A549 treated with ZK216348 at 1 μM for 4 hours (cell line): Measurements from ENCODE around the gene WIPF3. TPM values are rescaled to one million over a fixed set of nuclear protein-coding genes. Genes with fewer than 3 reads are reported as not detected.

Source experiments
- total RNA-seq: library from RNA; stranded (reverse); fragments of 200-300 nt; extraction: Qiagen RNA extraction; gene quantifications from 5 replicates; pipeline ENCODE4 v1.2.3, GENCODE V29; 2022; ENCODE audit warnings: low read depth

Gene WIPF3, protein sequence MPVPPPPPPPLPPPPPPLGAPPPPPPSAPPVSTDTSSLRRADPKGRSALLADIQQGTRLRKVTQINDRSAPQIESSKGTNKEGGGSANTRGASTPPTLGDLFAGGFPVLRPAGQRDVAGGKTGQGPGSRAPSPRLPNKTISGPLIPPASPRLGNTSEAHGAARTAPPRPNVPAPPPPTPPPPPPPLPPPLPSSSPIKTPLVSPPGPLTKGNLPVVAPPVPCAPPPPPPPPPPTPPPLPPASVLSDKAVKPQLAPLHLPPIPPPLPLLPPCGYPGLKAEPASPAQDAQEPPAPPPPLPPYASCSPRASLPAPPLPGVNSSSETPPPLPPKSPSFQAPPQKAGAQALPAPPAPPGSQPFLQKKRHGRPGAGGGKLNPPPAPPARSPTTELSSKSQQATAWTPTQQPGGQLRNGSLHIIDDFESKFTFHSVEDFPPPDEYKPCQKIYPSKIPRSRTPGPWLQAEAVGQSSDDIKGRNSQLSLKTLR
- 0.49 to 0.77 TPM (median 0.62 TPM) in 5 replicates for total RNA-seq

DNA sequence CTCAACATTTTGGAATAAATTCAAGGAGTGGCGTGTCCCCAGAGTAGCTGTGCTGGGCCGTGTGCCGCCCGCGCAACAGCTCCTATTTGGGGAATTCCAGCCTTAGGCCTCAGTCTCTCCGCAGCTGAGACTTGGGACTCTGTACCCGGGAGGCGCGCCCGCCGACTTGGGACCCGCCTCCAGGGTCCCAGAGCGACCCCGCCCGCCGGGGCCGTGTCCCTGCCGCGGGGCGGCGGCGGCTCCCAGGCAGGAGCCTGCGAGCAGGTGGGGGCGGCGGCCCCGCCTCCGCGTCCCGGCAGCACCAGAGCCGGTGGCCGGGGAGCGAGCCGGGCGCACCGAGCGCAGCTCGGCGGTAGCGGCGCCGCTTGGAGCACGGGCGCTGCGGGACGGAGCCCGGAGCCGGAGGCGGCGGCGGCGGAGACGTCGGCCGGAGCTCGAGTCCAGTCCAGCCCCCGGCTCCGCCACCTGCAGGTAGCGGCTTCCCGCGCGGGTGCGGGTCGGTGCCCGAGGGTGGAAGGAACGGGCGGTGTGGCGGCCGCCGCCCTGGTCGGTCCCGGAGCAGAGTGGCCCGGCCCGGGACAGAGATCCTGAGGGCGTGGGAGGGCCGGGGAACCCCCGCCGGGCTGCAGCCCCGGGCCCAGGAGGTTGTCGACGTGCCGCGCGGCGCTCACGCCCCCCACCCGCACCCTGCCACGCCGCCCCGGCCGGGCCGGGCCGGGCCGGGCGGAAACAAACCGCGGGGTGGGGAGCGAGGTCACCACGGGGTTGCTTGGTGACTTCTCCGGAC is at the start of gene WIPF3:
WIPF3 (plus strand) TSS at position 301 of the 787 bp plus-strand sequence. CDS start 28,217 bp downstream, outside the sequence.

Other genes with a start within 250 kb of the WIPF3 start
- 2.4 to 3.2 TPM (median 2.7 TPM) in 5 replicates for gene PRR15, start 242.7 kb upstream of the WIPF3 start, total RNA-seq
- gene SCRN1, start 183.3 kb downstream of the WIPF3 start, total RNA-seq: 45.7 to 67.1 TPM (median 63.7 TPM) in 5 replicates
- 6.1 to 9.6 TPM (median 8.7 TPM) in 5 replicates for gene FKBP14, start 220.2 kb downstream of the WIPF3 start, total RNA-seq
- 4.5 to 6.7 TPM (median 6.0 TPM) in 5 replicates for gene PLEKHA8, start 221.9 kb downstream of the WIPF3 start, total RNA-seq